ENCODE data around the gene DPH2. TPM values are rescaled to one million over a fixed set of nuclear protein-coding genes. Genes with fewer than 3 reads are reported as not detected.

Gene DPH2
- total and polyA plus RNA-seq, 2 of the 8 experiments (the other 6 are each of a cell fraction or from before 2014, with no cell fraction given): 64.9 to 92.1 TPM

- POLR2A ChIA-PET (ENCODE audit: partially characterized antibody): interaction anchor here (0.9 to 6.8 kb wide), 5 partner anchors 10 to 181 kb away, joined by 3 to 29 read pairs (median 8); partner anchors contain the start of genes DPH2 and SLC6A9
- Histone ChIP-seq H2BK5ac (ENCODE audit: low read depth, low read length) (no peak overlapping the region), H2BK20ac (ENCODE audit: low read length) (no peak overlapping the region), H3K23me2 (ENCODE audit: low read depth, low read length) (peaks cover 3% of the 10 kb centered on the region; the same call in 1 of the 2 replicates), H3K27me3 (replicated peaks in 1 of 4; ENCODE audit: control insufficient read depth in 3 of 4, extremely low read depth in 1 of 4, insufficient read depth in 3 of 4, low read length in 3 of 4) (no peaks in the 10 kb centered on the region; a peak in 1 of 7 replicates), H2BK12ac (ENCODE audit: low read depth, low read length) (no peak overlapping the region), H2AK5ac (ENCODE audit: low read depth, low read length) (no peak overlapping the region), H3K14ac (ENCODE audit: insufficient read length) (no peak overlapping the region), H3K4me3 (ENCODE audit: extremely low read depth in 1 of 4, insufficient read depth in 2 of 4, low read depth in 3 of 4, low read length in 4 of 4) (no peak overlapping the region), H4K20me1 (replicated peaks in 1 of 2; ENCODE audit: control insufficient read depth in 1 of 2, insufficient read depth in 2 of 2, low read length in 2 of 2) (no peaks in the 10 kb centered on the region), H4K91ac (replicated peaks; ENCODE audit: insufficient read length, low read length) (no peak overlapping the region), H3K9ac (replicated peaks in 1 of 4; ENCODE audit: extremely low read depth in 1 of 4, low read depth in 3 of 4, low read length in 3 of 4) (no peak overlapping the region), H4K8ac (ENCODE audit: extremely low read depth, insufficient read depth, low read length) (no peak overlapping the region), H3K18ac (ENCODE audit: extremely low read depth, low read length) (no peak overlapping the region), H3K36me3 (ENCODE audit: control insufficient read depth in 2 of 4, insufficient read depth in 4 of 4, low read length in 3 of 4) (no peaks in the 10 kb centered on the region; a peak in 1 of 8 replicates), H3K4me2 (ENCODE audit: insufficient read depth in 1 of 2, low read depth in 2 of 2, low read length in 2 of 2) (no peak overlapping the region), H3K79me2 (ENCODE audit: control insufficient read depth in 1 of 2, insufficient read depth in 2 of 2, low read length in 2 of 2) (no peaks in the 10 kb centered on the region), H3K4ac (replicated peaks; ENCODE audit: insufficient read length, low read depth, low read length) (no peak overlapping the region), H2BK120ac (replicated peaks; ENCODE audit: low read depth, low read length) (no peak overlapping the region), H3K79me1 (ENCODE audit: low read depth, low read length) (peaks cover 3% of the 10 kb centered on the region; the same call in 1 of the 2 replicates), H3K4me1 (replicated peaks in 1 of 4; ENCODE audit: control insufficient read depth in 3 of 4, insufficient read depth in 4 of 4, low read length in 3 of 4) (peaks cover 0 to 17% (median 4%) of the 10 kb centered on the region in 4 experiments; a peak in 5 of 7 replicates), H4K5ac (ENCODE audit: insufficient read length, low read depth, low read length) (no peak overlapping the region), H3K27ac (ENCODE audit: low read depth, low read length) (no peak overlapping the region), H2AFZ (ENCODE audit: low read length) (no peak overlapping the region), H3K56ac (replicated peaks; ENCODE audit: insufficient read length, low read depth, low read length) (no peak overlapping the region), H2BK15ac (ENCODE audit: low read length) (no peak overlapping the region), H3K9me3 (ENCODE audit: insufficient read depth in 2 of 2, low read depth in 1 of 2, low read length in 1 of 2) (no peaks in the 10 kb centered on the region), H3K23ac (ENCODE audit: insufficient read length) (no peak overlapping the region)
- no peak for DNase-seq (ENCODE audit: low read depth in 1 of 2, low spot score in 2 of 2)
- CTCF ChIA-PET (ENCODE audit: partially characterized antibody): interaction anchor here (8.7 to 10.8 kb wide), 3 partner anchors 10 to 178 kb away, joined by 79 to 151 read pairs (median 112); partner anchors contain the start of genes ARTN and DPH2
- TF ChIP-seq GTF2F1 (IDR thresholded peaks at IDR 0.05; ENCODE audit: borderline replicate concordance, low read depth, low read length): no peak
- no peak for TF ChIP-seq SIN3A (conservative IDR thresholded peaks at IDR 0.05 in 1 of 2, IDR thresholded peaks at IDR 0.05 in 1 of 2; ENCODE audit: low read depth in 1 of 2, low read length in 2 of 2)
- no peak for TF ChIP-seq EP300 (IDR thresholded peaks at IDR 0.05; ENCODE audit: borderline replicate concordance in 1 of 2, low read depth in 2 of 2, low read length in 2 of 2)
- TF ChIP-seq CTBP2 (IDR thresholded peaks at IDR 0.05; ENCODE audit: borderline replicate concordance, insufficient read depth, insufficient read length, low read length): no peak
- TF ChIP-seq BRCA1 (IDR thresholded peaks at IDR 0.05; ENCODE audit: low read depth, low read length): no peak
- no peak for TF ChIP-seq POLR2AphosphoS5 (IDR thresholded peaks at IDR 0.05; ENCODE audit: low read depth, low read length)
- TF ChIP-seq GABPA (IDR thresholded peaks at IDR 0.05; ENCODE audit: borderline replicate concordance, insufficient read depth, low read length): no peak
- no peak for TF ChIP-seq POLR2A (IDR thresholded peaks at IDR 0.05; ENCODE audit: control extremely low read depth in 1 of 2, low read depth in 2 of 2, low read length in 2 of 2)
- TF ChIP-seq NANOG (IDR thresholded peaks at IDR 0.05; ENCODE audit: insufficient read depth, low read depth, low read length, poor library complexity, severe bottlenecking): no peak
- 89% methylated on average over 1 of the region's 1 CpG; no CpG with 5 or more reads in 1 of the 2 experiments for WGBS, 2 experiments (ENCODE audit: extremely low coverage in 1 of 2, insufficient coverage in 1 of 2, insufficient read length in 1 of 2, insufficient replicate concordance in 2 of 2, low coverage in 1 of 2, low lambda C conversion rate in 2 of 2, missing lambda C conversion rate in 1 of 2)
- FAIRE-seq: no peak
Measured at GRCh38 chr1:43944860-43945259, 24.9 kb upstream of the DPH2 start.

Data from H1 (cell line).